MV-4-11 (cell line): Measurements from ENCODE around the gene ATXN7L3.
A peak's percentile ranks its signal among the peaks of the same experiment; 100 is the strongest.
"Not testable (repeated sequence)": the region's sequence is repeated elsewhere in the genome, so short reads cannot be mapped to it uniquely, and the experiment has no call there.

Experiments
- DNase-seq: peaks from one replicate; lab custom pipeline; 2025; lab: John Stamatoyannopoulos, UW

ATXN7L3 gene

GRCh38 chr17:44199553-44200477 is at the start of gene ATXN7L3:
Gene ATXN7L3, minus strand, starts transcription at chr17:44199884. Its CDS starts 1,814 bp downstream, at chr17:44198070.
- peak; percentile 95 for DNase-seq

GRCh38 chr17:44247876-44248736 is 48.4 kb upstream of the ATXN7L3 start:
- no peak for DNase-seq

- DNase-seq: no peak
These were observed 47.8 kb upstream of the ATXN7L3 start for GRCh38 chr17:44247440-44247841.

GRCh38 chr17:44241106-44241624 is 41.5 kb upstream of the ATXN7L3 start:
- DNase-seq: peak; percentile 83

- not testable (repeated sequence) for DNase-seq
These were observed 38.2 kb upstream of the ATXN7L3 start for GRCh38 chr17:44237886-44238285.

GRCh38 chr17:44236444-44236991 is 36.8 kb upstream of the ATXN7L3 start:
- DNase-seq: no peak

- no peak for DNase-seq
These were observed 35.9 kb upstream of the ATXN7L3 start for GRCh38 chr17:44235583-44235936.

GRCh38 chr17:44233582-44233981 is 33.9 kb upstream of the ATXN7L3 start:
- DNase-seq: no peak

- DNase-seq: no peak
These were observed 32.4 kb upstream of the ATXN7L3 start for GRCh38 chr17:44232061-44232460.

- DNase-seq: no peak
These were observed 30.5 kb upstream of the ATXN7L3 start for GRCh38 chr17:44230140-44230539.

- DNase-seq: no peak
These were observed 29.4 kb upstream of the ATXN7L3 start for GRCh38 chr17:44229090-44229489.

- DNase-seq: no peak
These were observed 23.9 kb upstream of the ATXN7L3 start for GRCh38 chr17:44223541-44224071.

GRCh38 chr17:44222112-44222869 is 22.6 kb upstream of the ATXN7L3 start:
- peak; percentile 48 for DNase-seq

- no peak for DNase-seq
These were observed 22.1 kb upstream of the ATXN7L3 start for GRCh38 chr17:44221862-44222111.

GRCh38 chr17:44221084-44221861 is 21.6 kb upstream of the ATXN7L3 start:
- DNase-seq: peak; percentile 67

- peak; percentile 1 for DNase-seq
These were observed 20.8 kb upstream of the ATXN7L3 start for GRCh38 chr17:44220213-44221083.

GRCh38 chr17:44219616-44220212 is 20.0 kb upstream of the ATXN7L3 start, which contains the start of gene UBTF:
Gene UBTF, minus strand, starts transcription at chr17:44219675. Its CDS starts 1,446 bp downstream, at chr17:44218229.
- peak; percentile 26 for DNase-seq

GRCh38 chr17:44219108-44219615 is 19.5 kb upstream of the ATXN7L3 start:
- peak; percentile 22 for DNase-seq
